COLO668 (cell line): ENCODE results near the gene GSTP1.
A peak's percentile ranks its signal among the peaks of the same experiment; 100 is the strongest.
"Not testable (repeated sequence)": the region's sequence is repeated elsewhere in the genome, so short reads cannot be mapped to it uniquely, and the experiment has no call there.

ENCODE experiments used
- DNase-seq: peaks from one replicate; lab custom pipeline; 2025; ENCODE audit not compliant: unreplicated experiment; lab: John Stamatoyannopoulos, UW

GSTP1 gene

GRCh38 chr11:67583247-67584204 lies at the start of gene GSTP1:
TSS of gene GSTP1 (plus strand) at chr11:67583812. CDS start at chr11:67583844, 32 bp downstream.
- DNase-seq = peak; percentile 91

GRCh38 chr11:67534070-67534679 lies 49.4 kb upstream of the GSTP1 start:
- DNase-seq = no peak

GRCh38 chr11:67535561-67535960 lies 48.1 kb upstream of the GSTP1 start:
- DNase-seq = no peak

GRCh38 chr11:67538306-67538705 lies 45.3 kb upstream of the GSTP1 start:
- DNase-seq = no peak

- DNase-seq = no peak
These were observed 44.6 kb upstream of the GSTP1 start for GRCh38 chr11:67538823-67539505.

GRCh38 chr11:67539550-67539949 lies 44.1 kb upstream of the GSTP1 start:
- no peak for DNase-seq

- no peak for DNase-seq
These were observed 42.4 kb upstream of the GSTP1 start for GRCh38 chr11:67541198-67541597.

- no peak for DNase-seq
These were observed 41.4 kb upstream of the GSTP1 start for GRCh38 chr11:67542169-67542568.

- DNase-seq = no peak
These were observed 40.6 kb upstream of the GSTP1 start for GRCh38 chr11:67542971-67543370.

GRCh38 chr11:67543585-67543984 lies 40.0 kb upstream of the GSTP1 start:
- DNase-seq = no peak

- no peak for DNase-seq
These were observed 38.9 kb upstream of the GSTP1 start for GRCh38 chr11:67544616-67545242.

GRCh38 chr11:67545280-67545679 lies 38.3 kb upstream of the GSTP1 start:
- no peak for DNase-seq

GRCh38 chr11:67548112-67548511 lies 35.5 kb upstream of the GSTP1 start:
- not testable (repeated sequence) for DNase-seq

GRCh38 chr11:67548555-67549110 lies 35.0 kb upstream of the GSTP1 start:
- DNase-seq = peak; percentile 6

- no peak for DNase-seq
These were observed 32.5 kb upstream of the GSTP1 start for GRCh38 chr11:67551127-67551526.

- not testable (repeated sequence) for DNase-seq
These were observed 31.9 kb upstream of the GSTP1 start for GRCh38 chr11:67551697-67552096.

GRCh38 chr11:67556244-67556643 lies 27.4 kb upstream of the GSTP1 start:
- DNase-seq = no peak

- DNase-seq = no peak
These were observed 25.4 kb upstream of the GSTP1 start for GRCh38 chr11:67558084-67558772.

- no peak for DNase-seq
These were observed 21.5 kb upstream of the GSTP1 start for GRCh38 chr11:67561971-67562619.
